Stimulated activated naive CD8-positive, alpha-beta T cell treated with anti-CD3 and anti-CD28 coated beads, Interleukin-15, amount 100 ng/mL, for 72 hours (primary cell): Measurements from ENCODE around the gene ZNF335.
A peak's percentile ranks its signal among the peaks of the same experiment; 100 is the strongest.

Experiments used
- ATAC-seq: fragments of 150-1000 bp; cut with Tn5 transposase; 2 replicates; pipeline ENCODE4 v1.10.0; 2021; ENCODE audit warnings: mild to moderate bottlenecking, moderate library complexity
- DNase-seq, 2 donors: peaks; one replicate each; pipeline ENCODE4 v3.0.0; 2021 to 2022
- H3K27ac Mint-ChIP-seq, 2 donors: one replicate each; pipeline ENCODE4 v1.8.0; 2022; ENCODE audit warnings: mild to moderate bottlenecking in 2 of 2, mixed read lengths in 2 of 2, moderate library complexity in 2 of 2
- H3K27me3 Mint-ChIP-seq: one replicate; pipeline ENCODE4 v1.8.0; 2022; ENCODE audit warnings: mixed read lengths
- H3K4me1 Mint-ChIP-seq: one replicate; pipeline ENCODE4 v1.8.0; 2022; ENCODE audit warnings: mild to moderate bottlenecking, mixed read lengths
- H3K4me3 Mint-ChIP-seq, 2 donors: one replicate each; pipeline ENCODE4 v1.8.0; 2022; ENCODE audit warnings: mild to moderate bottlenecking in 2 of 2, mixed read lengths in 2 of 2, moderate library complexity in 1 of 2
- H3K9me3 Mint-ChIP-seq, 2 donors: one replicate each; pipeline ENCODE4 v1.8.0; 2022; ENCODE audit warnings: mixed read lengths in 2 of 2

Gene ZNF335

GRCh38 chr20:45952861-45953260 lies 19.1 kb downstream of the ZNF335 start:
- H3K27me3 Mint-ChIP-seq, result no peaks in the 10 kb centered on the region
- H3K4me1 Mint-ChIP-seq, result peaks cover 4% of the 10 kb centered on the region
- no peaks in the 10 kb centered on the region for H3K9me3 Mint-ChIP-seq
- no peak overlapping the region for H3K4me3 Mint-ChIP-seq
- peak overlapping the region in 1 of 2 donors; percentile 27 for H3K27ac Mint-ChIP-seq
- ATAC-seq (no peak), DNase-seq (no peak)

GRCh38 chr20:45951925-45952834 lies 19.8 kb downstream of the ZNF335 start:
- H3K27me3 Mint-ChIP-seq, result no peaks in the 10 kb centered on the region
- DNase-seq (no peak), ATAC-seq (no peak)
- H3K4me3 Mint-ChIP-seq, result no peak overlapping the region
- peak overlapping the region; percentile 40 to 96 for H3K27ac Mint-ChIP-seq
- H3K4me1 Mint-ChIP-seq, result peaks cover 4% of the 10 kb centered on the region
- no peaks in the 10 kb centered on the region for H3K9me3 Mint-ChIP-seq

- no peak for DNase-seq
- H3K27ac Mint-ChIP-seq, result no peak overlapping the region
- no peaks in the 10 kb centered on the region for H3K27me3 Mint-ChIP-seq
- H3K9me3 Mint-ChIP-seq, result no peaks in the 10 kb centered on the region
- peaks cover 14% of the 10 kb centered on the region for H3K4me1 Mint-ChIP-seq
- H3K4me3 Mint-ChIP-seq, result no peak overlapping the region
- ATAC-seq, result no peak
These were observed 21.7 kb downstream of the ZNF335 start for GRCh38 chr20:45950330-45950646.

GRCh38 chr20:45949542-45950329 lies 22.3 kb downstream of the ZNF335 start:
- Mint-ChIP-seq H3K27me3 (no peaks in the 10 kb centered on the region), H3K4me3 (no peak overlapping the region), H3K27ac (peak overlapping the region in 1 of 2 donors; percentile 65), H3K4me1 (peaks cover 14% of the 10 kb centered on the region), H3K9me3 (no peaks in the 10 kb centered on the region)
- ATAC-seq (no peak), DNase-seq (no peak)

GRCh38 chr20:45948742-45949541 lies 23.1 kb downstream of the ZNF335 start:
- Mint-ChIP-seq H3K27me3 (no peaks in the 10 kb centered on the region), H3K4me1 (peaks cover 18% of the 10 kb centered on the region), H3K4me3 (no peak overlapping the region), H3K27ac (no peak overlapping the region), H3K9me3 (no peaks in the 10 kb centered on the region)
- ATAC-seq (no peak), DNase-seq (no peak)

- ATAC-seq (no peak), DNase-seq (no peak)
- Mint-ChIP-seq H3K27ac (peak overlapping the region in 1 of 2 donors; percentile 3), H3K4me3 (no peak overlapping the region), H3K27me3 (no peaks in the 10 kb centered on the region), H3K4me1 (peaks cover 24% of the 10 kb centered on the region), H3K9me3 (no peaks in the 10 kb centered on the region)
These were observed 23.7 kb downstream of the ZNF335 start for GRCh38 chr20:45948261-45948733.

- Mint-ChIP-seq H3K4me1 (peaks cover 24% of the 10 kb centered on the region), H3K9me3 (no peaks in the 10 kb centered on the region), H3K27me3 (no peaks in the 10 kb centered on the region), H3K4me3 (no peak overlapping the region), H3K27ac (peak overlapping the region in 1 of 2 donors; percentile 89)
- DNase-seq, result no peak
- ATAC-seq, result no peak
These were observed 24.7 kb downstream of the ZNF335 start for GRCh38 chr20:45947110-45947866.

GRCh38 chr20:45946149-45946970 lies 25.6 kb downstream of the ZNF335 start:
- peak overlapping the region; percentile 73 to 88 for H3K27ac Mint-ChIP-seq
- H3K27me3 Mint-ChIP-seq, result no peaks in the 10 kb centered on the region
- no peaks in the 10 kb centered on the region for H3K9me3 Mint-ChIP-seq
- H3K4me1 Mint-ChIP-seq, result peaks cover 20% of the 10 kb centered on the region
- DNase-seq (no peak), ATAC-seq (peak; percentile 58)
- H3K4me3 Mint-ChIP-seq, result no peak overlapping the region

GRCh38 chr20:45945678-45946148 lies 26.3 kb downstream of the ZNF335 start:
- DNase-seq, result no peak
- H3K27me3 Mint-ChIP-seq, result no peaks in the 10 kb centered on the region
- no peak overlapping the region for H3K4me3 Mint-ChIP-seq
- ATAC-seq, result no peak
- H3K4me1 Mint-ChIP-seq, result peaks cover 20% of the 10 kb centered on the region
- no peaks in the 10 kb centered on the region for H3K9me3 Mint-ChIP-seq
- H3K27ac Mint-ChIP-seq, result no peak overlapping the region

- H3K9me3 Mint-ChIP-seq, result no peaks in the 10 kb centered on the region
- peaks cover 20% of the 10 kb centered on the region for H3K4me1 Mint-ChIP-seq
- no peak for DNase-seq
- H3K4me3 Mint-ChIP-seq, result no peak overlapping the region
- no peak for ATAC-seq
- no peaks in the 10 kb centered on the region for H3K27me3 Mint-ChIP-seq
- H3K27ac Mint-ChIP-seq, result peak overlapping the region; percentile 7 to 57
These were observed 26.9 kb downstream of the ZNF335 start for GRCh38 chr20:45944965-45945677.

GRCh38 chr20:45944151-45944964 lies 27.6 kb downstream of the ZNF335 start:
- Mint-ChIP-seq H3K27ac (peak overlapping the region; percentile 31 to 40), H3K27me3 (no peaks in the 10 kb centered on the region), H3K4me1 (peaks cover 20% of the 10 kb centered on the region), H3K4me3 (no peak overlapping the region), H3K9me3 (no peaks in the 10 kb centered on the region)
- no peak for ATAC-seq
- no peak for DNase-seq

- DNase-seq (no peak), ATAC-seq (no peak)
- H3K4me3 Mint-ChIP-seq, result no peak overlapping the region
- H3K27me3 Mint-ChIP-seq, result no peaks in the 10 kb centered on the region
- H3K4me1 Mint-ChIP-seq, result peaks cover 22% of the 10 kb centered on the region
- peak overlapping the region in 1 of 2 donors; percentile 31 for H3K27ac Mint-ChIP-seq
- no peaks in the 10 kb centered on the region for H3K9me3 Mint-ChIP-seq
These were observed 28.4 kb downstream of the ZNF335 start for GRCh38 chr20:45943613-45944012.

GRCh38 chr20:45940469-45940868 lies 31.5 kb downstream of the ZNF335 start:
- Mint-ChIP-seq H3K27me3 (no peaks in the 10 kb centered on the region), H3K9me3 (no peaks in the 10 kb centered on the region), H3K4me1 (peaks cover 34% of the 10 kb centered on the region), H3K27ac (peak overlapping the region in 1 of 2 donors; percentile 34), H3K4me3 (no peak overlapping the region)
- no peak for ATAC-seq
- no peak for DNase-seq
